HG03520 (cell line): ENCODE data around the gene FKBP4.

Experiments
- ATAC-seq: cut with Tn5 transposase; IDR thresholded peaks from one replicate; pipeline ENCODE4 v1.9.1; 2021; ENCODE audit warnings: mild to moderate bottlenecking, moderate library complexity; ENCODE audit not compliant: unreplicated experiment

FKBP4 gene

GRCh38 chr12:2812290-2813213 is 17.8 kb downstream of the FKBP4 start, which contains the start of gene ITFG2:
Gene ITFG2, plus strand, starts transcription at chr12:2812668. Its CDS starts 93 bp downstream, at chr12:2812761.
- peak; percentile 97 for ATAC-seq

- ATAC-seq: peak; percentile 28
Observed at GRCh38 chr12:2813214-2814185, 18.7 kb downstream of the FKBP4 start.

- no peak for ATAC-seq
Observed at GRCh38 chr12:2819810-2820209, 25.0 kb downstream of the FKBP4 start.

- ATAC-seq: no peak
Observed at GRCh38 chr12:2820432-2820831, 25.7 kb downstream of the FKBP4 start.

DNA sequence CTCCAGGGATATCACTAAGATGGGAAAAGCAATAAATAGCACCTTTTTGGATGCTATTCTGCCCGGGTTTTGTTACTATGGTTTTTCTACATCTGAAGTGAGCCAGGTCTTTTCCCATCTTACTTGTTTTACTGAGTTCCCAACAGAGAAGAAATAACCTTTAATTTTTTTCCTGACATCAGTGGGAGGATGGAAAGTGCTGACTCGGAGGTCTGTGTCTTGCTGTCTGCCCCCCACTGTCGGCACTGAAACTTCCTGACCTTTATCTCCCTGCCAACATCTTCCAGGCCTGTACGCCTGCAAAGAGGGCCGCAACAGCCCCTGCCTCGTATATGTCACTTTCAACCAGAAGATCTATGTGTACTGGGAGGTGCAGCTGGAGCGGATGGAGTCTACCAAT is 28.7 kb downstream of the FKBP4 start:
- no peak for ATAC-seq

- ATAC-seq: no peak
Observed at GRCh38 chr12:2824541-2824940, 29.8 kb downstream of the FKBP4 start.

DNA sequence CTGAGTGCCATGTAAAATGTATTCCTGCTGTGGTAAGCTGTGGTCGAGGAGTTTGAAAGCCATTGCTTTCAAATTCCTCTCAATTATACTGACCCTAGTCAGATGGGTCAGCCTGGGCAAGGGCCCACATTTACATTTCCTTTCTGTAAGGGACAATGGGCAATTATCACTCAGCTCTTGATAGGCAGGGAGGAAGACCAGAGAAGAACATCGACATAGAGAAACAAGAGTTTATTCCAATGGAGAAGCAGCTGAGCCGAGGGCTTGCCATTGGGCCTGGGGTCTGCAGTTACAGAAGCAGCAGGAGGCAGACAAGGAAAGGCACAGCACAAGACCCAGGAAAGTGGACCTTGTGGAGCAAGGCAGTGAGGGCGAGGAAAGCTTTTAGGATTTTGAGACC is 30.4 kb downstream of the FKBP4 start:
- ATAC-seq: no peak

DNA sequence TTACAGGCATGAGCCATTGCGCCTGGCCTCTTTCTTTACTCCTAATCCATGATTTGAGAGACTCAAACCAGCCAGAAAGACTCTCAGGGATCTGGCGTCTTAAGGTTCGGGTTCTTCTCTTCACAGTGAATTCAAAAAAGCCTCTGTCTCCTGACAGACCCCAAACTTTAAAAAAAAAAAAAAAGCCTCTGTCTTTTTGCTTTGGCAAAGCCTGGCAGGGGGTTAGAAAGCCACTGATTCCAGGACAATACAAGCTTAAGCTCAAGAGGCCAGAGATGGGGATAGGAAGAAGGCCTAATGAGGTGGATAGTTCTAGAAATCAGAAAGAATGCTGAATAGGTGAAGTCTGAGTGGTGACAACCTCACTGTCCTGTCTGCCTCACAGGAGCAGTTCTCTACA is 31.3 kb downstream of the FKBP4 start:
- no peak for ATAC-seq

GRCh38 chr12:2826721-2827515 is 32.1 kb downstream of the FKBP4 start:
- no peak for ATAC-seq

GRCh38 chr12:2829275-2829674 is 34.5 kb downstream of the FKBP4 start:
- no peak for ATAC-seq

- ATAC-seq: no peak
Observed at GRCh38 chr12:2832550-2833127, 37.9 kb downstream of the FKBP4 start.

- ATAC-seq: no peak
Observed at GRCh38 chr12:2833327-2833726, 38.6 kb downstream of the FKBP4 start.

GRCh38 chr12:2833810-2834209 is 39.0 kb downstream of the FKBP4 start:
- ATAC-seq: no peak

- no peak for ATAC-seq
Observed at GRCh38 chr12:2834581-2835491, 40.1 kb downstream of the FKBP4 start, which contains the start of gene NRIP2. Gene NRIP2, minus strand, starts transcription at chr12:2835035. Its CDS starts 52 bp downstream, at chr12:2834983.

DNA sequence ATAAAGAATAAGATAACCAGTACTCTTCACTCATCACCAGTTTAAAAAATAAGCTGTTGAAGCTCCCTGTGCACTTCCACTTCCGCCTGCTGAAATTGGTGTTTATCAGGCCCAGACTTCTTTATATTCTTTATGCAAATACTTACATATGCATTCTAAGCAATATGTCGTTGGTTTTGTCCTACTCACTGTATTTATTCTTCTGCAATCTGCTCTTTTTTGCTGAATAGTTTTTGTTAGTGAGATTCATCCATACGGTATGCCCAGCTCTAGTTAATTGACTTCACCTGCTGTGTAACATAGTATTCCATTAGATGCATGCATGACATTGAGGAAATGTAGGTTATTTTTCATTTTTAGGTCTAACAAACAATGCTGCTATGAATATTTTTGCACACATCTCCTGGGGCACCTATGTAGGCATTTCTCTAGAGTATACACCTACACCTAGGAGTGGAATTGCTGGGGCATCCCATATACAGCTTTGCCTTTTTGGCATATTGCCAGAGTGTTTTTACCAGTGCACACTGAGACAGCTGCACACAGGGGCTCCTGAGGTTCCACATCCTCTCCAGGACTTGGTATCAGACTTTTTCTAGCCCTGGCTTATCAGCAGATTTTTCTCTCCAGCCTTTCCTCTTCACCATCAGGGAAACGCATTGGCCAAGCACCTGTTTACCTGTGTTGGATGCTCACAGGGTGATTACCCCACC is 41.1 kb downstream of the FKBP4 start:
- no peak for ATAC-seq

- ATAC-seq: no peak
Observed at GRCh38 chr12:2836574-2836973, 41.8 kb downstream of the FKBP4 start.

DNA sequence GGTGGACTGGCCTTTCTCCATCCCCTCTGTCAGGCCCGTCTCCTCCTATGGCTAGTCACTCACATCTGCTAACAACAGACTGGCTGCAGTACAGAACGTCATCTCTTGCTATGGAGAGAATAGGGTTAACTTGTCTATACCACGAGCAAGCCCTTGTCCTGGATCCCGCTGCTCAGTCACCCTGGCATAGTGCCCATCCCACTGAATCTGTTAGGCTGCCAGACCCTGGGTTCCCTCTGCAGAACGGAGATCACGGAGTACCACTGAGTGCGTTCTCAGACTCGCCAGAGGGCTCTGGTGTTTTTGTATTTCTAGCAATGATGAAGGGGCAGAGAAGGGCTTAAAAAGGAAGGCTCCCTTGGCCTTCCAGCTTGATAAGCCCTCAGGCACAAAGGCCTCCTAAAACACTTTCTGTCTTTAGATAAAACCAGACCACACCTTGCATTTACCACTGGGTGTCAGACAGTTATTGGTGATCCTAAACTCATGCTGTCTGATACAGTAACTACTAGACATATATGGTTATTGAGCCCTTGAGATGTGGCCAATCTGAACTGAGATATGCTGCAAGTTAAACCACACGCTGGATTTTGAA is 46.4 kb downstream of the FKBP4 start:
- no peak for ATAC-seq

GRCh38 chr12:2842948-2843347 is 48.2 kb downstream of the FKBP4 start:
- no peak for ATAC-seq
